HepG2 (cell line): Measurements from ENCODE around the gene IL17D. TPM values are rescaled to one million over a fixed set of nuclear protein-coding genes. Genes with fewer than 3 reads are reported as not detected.
A peak's percentile ranks its signal among the peaks of the same experiment; 100 is the strongest.

ENCODE experiments used
- ATF1 ChIP-seq: IDR thresholded peaks from 2 replicates; pipeline ENCODE4 v1.6.1; 2016; ENCODE audit warnings: mild to moderate bottlenecking, control low read depth
- CBX5 ChIP-seq: sonication (generic); formaldehyde crosslinking; IDR thresholded peaks from 2 replicates; pipeline ENCODE4 v1.4.0; 2020; ENCODE audit warnings: missing genetic modification reagents, borderline replicate concordance
- HNF4G ChIP-seq, 2 experiments: sonication (generic) in 1 of 2; formaldehyde crosslinking in 1 of 2; IDR thresholded peaks; 2 replicates each; pipeline versions ENCODE4 v1.4.0 to v1.6.1; 2011 to 2020; ENCODE audit warnings: borderline replicate concordance in 2 of 2, low read depth in 2 of 2, mild to moderate bottlenecking in 2 of 2, low read length in 1 of 2, missing genetic modification reagents in 1 of 2, moderate library complexity in 1 of 2
- KDM6A ChIP-seq: IDR thresholded peaks from 2 replicates; pipeline ENCODE4 v1.6.1; 2016; ENCODE audit warnings: low read depth
- NFIC ChIP-seq: IDR thresholded peaks from 2 replicates; pipeline ENCODE4 v1.6.1; 2012; ENCODE audit warnings: mild to moderate bottlenecking, low read length, inconsistent platforms
- NFYB ChIP-seq: sonication (generic); formaldehyde crosslinking; IDR thresholded peaks from 2 replicates; pipeline ENCODE4 v1.4.0; 2020; ENCODE audit warnings: missing genetic modification reagents
- PAX8 ChIP-seq: sonication (generic); formaldehyde crosslinking; IDR thresholded peaks from 2 replicates; pipeline ENCODE4 v1.8.0; 2022; ENCODE audit warnings: mild to moderate bottlenecking, missing genetic modification reagents, borderline replicate concordance
- REST ChIP-seq, 2 experiments: IDR thresholded peaks; 2 replicates each; pipeline ENCODE4 v1.6.1; 2011 to 2012; ENCODE audit warnings: low read length in 2 of 2, borderline replicate concordance in 1 of 2, low read depth in 1 of 2, mild to moderate bottlenecking in 1 of 2, moderate library complexity in 1 of 2
- SALL2 ChIP-seq: sonication (generic); formaldehyde crosslinking; IDR thresholded peaks from 2 replicates; pipeline ENCODE4 v1.8.1; 2023; ENCODE audit warnings: mild to moderate bottlenecking, missing genetic modification reagents, inconsistent platforms
- SNAPC4 ChIP-seq: sonication (generic); formaldehyde crosslinking; IDR thresholded peaks from 2 replicates; pipeline ENCODE4 v1.4.0; 2020; ENCODE audit warnings: mild to moderate bottlenecking, missing genetic modification reagents
- TEAD3 ChIP-seq: optimal IDR thresholded peaks from 2 replicates; pipeline ENCODE3; 2016; ENCODE audit warnings: borderline replicate concordance
- XRCC5 ChIP-seq: fragments of 200-400 bp; formaldehyde crosslinking; optimal IDR thresholded peaks from 2 replicates; pipeline ENCODE3; 2017; ENCODE audit warnings: mild to moderate bottlenecking, low read length
- ZBTB42 ChIP-seq: sonication (generic); formaldehyde crosslinking; IDR thresholded peaks from 2 replicates; pipeline ENCODE4 v1.5.0; 2020; ENCODE audit warnings: mild to moderate bottlenecking, missing genetic modification reagents
- ZNF143 ChIP-seq: sonication (generic); formaldehyde crosslinking; IDR thresholded peaks from 2 replicates; pipeline ENCODE4 v1.4.0; 2020; ENCODE audit warnings: missing genetic modification reagents
- ZNF383 ChIP-seq: sonication (generic); formaldehyde crosslinking; IDR thresholded peaks from 2 replicates; pipeline ENCODE4 v1.4.0; 2020; ENCODE audit warnings: missing genetic modification reagents, mild to moderate bottlenecking, borderline replicate concordance
- ZNF558 ChIP-seq: sonication (generic); formaldehyde crosslinking; IDR thresholded peaks from 2 replicates; pipeline ENCODE4 v1.9.0; 2022; ENCODE audit warnings: mild to moderate bottlenecking, missing genetic modification reagents, borderline replicate concordance
- ZNF569 ChIP-seq: sonication (generic); formaldehyde crosslinking; IDR thresholded peaks from 2 replicates; pipeline ENCODE4 v1.5.0; 2020; ENCODE audit warnings: mild to moderate bottlenecking, missing genetic modification reagents, moderate library complexity, borderline replicate concordance
- ZNF652 ChIP-seq: IDR thresholded peaks from 2 replicates; pipeline ENCODE4 v1.6.1; 2016; ENCODE audit warnings: low read depth, borderline replicate concordance
- ZNF7 ChIP-seq: IDR thresholded peaks from 2 replicates; pipeline ENCODE4 v1.6.1; 2016; ENCODE audit warnings: missing biosample characterization, missing genetic modification reagents
- polyA plus RNA-seq, 8 experiments: library from polyadenylated mRNA; depleted of rRNA in 3 of 8; stranded (reverse) in 7 of 8; unstranded in 1 of 8; fragments of >200 nt; fragmentation: Illumina TruSeq in 4 of 8; extraction: Trizol in 4 of 8; gene quantifications; 2 replicates each; pipeline versions ENCODE4 v1.2.1 to v1.2.3, GENCODE V29; 2011 to 2016; ENCODE audit warnings: low read depth in 4 of 8, missing spikeins in 1 of 8, mixed read lengths in 1 of 8; ENCODE audit not compliant: insufficient read depth in 1 of 8
- total RNA-seq, 5 experiments: library from RNA; depleted of rRNA; stranded (reverse); fragments of >200 nt; fragmentation: Illumina TruSeq; extraction: Trizol; gene quantifications; 2 replicates each; pipeline ENCODE4 v1.2.3, GENCODE V29; 2016; ENCODE audit warnings: low read depth in 1 of 5
- TF ChIP-seq, protein P1 (sequence below): sonication (generic); formaldehyde crosslinking; IDR thresholded peaks from 2 replicates; pipeline ENCODE4 v1.8.1; 2022; ENCODE audit warnings: mild to moderate bottlenecking, missing genetic modification reagents

IL17D gene
- total and polyA plus RNA-seq, 2 of the 13 experiments (the other 11 are each of a cell fraction or from before 2014, with no cell fraction given): 1.1 to 2.2 TPM

DNA sequence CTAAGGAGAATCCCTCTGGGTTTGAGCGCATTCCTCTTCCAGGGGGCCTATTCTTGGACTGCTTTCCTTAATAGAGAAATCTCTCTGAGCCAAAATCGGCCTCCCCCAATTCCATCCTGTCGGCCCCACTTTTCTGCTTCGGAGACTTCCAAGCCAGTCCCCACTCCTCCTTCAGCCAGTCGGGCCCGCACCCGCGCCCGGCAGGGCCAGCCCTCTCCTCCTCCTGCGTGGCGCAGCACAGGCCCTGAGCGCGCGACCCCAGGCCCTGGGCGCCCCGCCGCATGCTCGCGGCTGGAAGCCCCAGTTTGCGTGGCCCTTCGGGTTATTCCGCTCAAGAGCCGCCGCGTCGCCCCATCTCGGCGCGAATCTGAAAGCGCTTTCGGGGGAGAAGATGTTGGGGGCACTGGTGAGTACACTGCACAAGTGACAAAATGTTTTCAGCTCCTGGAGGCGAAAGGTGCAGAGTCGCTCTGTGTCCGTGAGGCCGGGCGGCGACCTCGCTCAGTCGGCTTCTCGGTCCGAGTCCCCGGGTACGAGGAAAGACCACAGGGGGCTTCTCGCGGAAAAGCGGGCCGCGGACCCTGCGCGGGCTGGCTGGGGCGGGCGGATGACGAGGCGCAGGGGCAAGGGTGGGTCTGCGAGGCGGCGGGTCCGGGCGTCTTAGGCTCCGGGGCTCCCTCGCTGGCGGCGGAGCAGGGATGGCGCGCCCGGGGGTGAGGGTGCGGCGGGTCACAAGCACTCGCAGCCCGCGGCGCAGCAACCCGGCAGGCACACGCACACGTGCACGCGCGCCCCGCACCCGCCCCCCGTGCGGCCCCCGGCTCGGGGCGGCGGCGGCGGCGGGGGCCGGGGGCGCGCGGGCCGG lies at the start of gene IL17D (continued):
- no peak for TF ChIP-seq HNF4G (IDR thresholded peaks at IDR 0.05; ENCODE audit: borderline replicate concordance, low read depth, low read length)
- no peak for TF ChIP-seq HNF4G (CRISPR knock-in tag; IDR thresholded peaks at IDR 0.05; ENCODE audit: borderline replicate concordance, low read depth)
- TF ChIP-seq XRCC5: peak; percentile 64
- TF ChIP-seq REST (IDR thresholded peaks at IDR 0.05; ENCODE audit: borderline replicate concordance in 1 of 2, low read depth in 1 of 2, low read length in 2 of 2): no peak
- no peak for TF ChIP-seq ZBTB42 (CRISPR knock-in tag)
- TF ChIP-seq KDM6A (CRISPR knock-in tag): no peak
- TF ChIP-seq ZNF569 (CRISPR knock-in tag): no peak
- TF ChIP-seq ATF1 (CRISPR knock-in tag): no peak
- no peak for TF ChIP-seq SNAPC4 (CRISPR knock-in tag)
- TF ChIP-seq ZNF652: no peak
- 0 out of 2 replicates have a peak, but pooled peaks have one; percentile 63 for TF ChIP-seq SALL2 (CRISPR knock-in tag)
- no peak for TF ChIP-seq ZNF558 (CRISPR knock-in tag)
- TF ChIP-seq TEAD3: no peak
- TF ChIP-seq, protein P1, sequence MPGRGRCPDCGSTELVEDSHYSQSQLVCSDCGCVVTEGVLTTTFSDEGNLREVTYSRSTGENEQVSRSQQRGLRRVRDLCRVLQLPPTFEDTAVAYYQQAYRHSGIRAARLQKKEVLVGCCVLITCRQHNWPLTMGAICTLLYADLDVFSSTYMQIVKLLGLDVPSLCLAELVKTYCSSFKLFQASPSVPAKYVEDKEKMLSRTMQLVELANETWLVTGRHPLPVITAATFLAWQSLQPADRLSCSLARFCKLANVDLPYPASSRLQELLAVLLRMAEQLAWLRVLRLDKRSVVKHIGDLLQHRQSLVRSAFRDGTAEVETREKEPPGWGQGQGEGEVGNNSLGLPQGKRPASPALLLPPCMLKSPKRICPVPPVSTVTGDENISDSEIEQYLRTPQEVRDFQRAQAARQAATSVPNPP (CRISPR knock-in tag): no peak
- TF ChIP-seq ZNF7 (CRISPR knock-in tag): no peak
- no peak for TF ChIP-seq ZNF383 (CRISPR knock-in tag)
- TF ChIP-seq CBX5: no peak
- TF ChIP-seq ZNF143 (CRISPR knock-in tag): no peak
- TF ChIP-seq NFYB: no peak
- no peak for TF ChIP-seq PAX8 (CRISPR knock-in tag)
- TF ChIP-seq NFIC: no peak
